SK-N-SH treated with all-trans-retinoic acid at 6 μM for 48 hours (cell line): Measurements from ENCODE around the gene CPT1B.

Experiments used
- ATAC-seq: fragments of 200-7000 bp; cut with Tn5 transposase; 3 replicates; pipeline ENCODE4 v1.9.1; 2020; ENCODE audit warnings: mild to moderate bottlenecking, moderate library complexity
- ARNTL ChIP-seq: fragments of 450-650 bp; formaldehyde crosslinking; IDR thresholded peaks from 2 replicates; pipeline ENCODE4 v1.5.0; 2020; ENCODE audit warnings: low read depth, mild to moderate bottlenecking, moderate library complexity, borderline replicate concordance
- BACH2 ChIP-seq: fragments of 250-450 bp; sonication (Bioruptor Pico); IDR thresholded peaks from 2 replicates; pipeline ENCODE4 v1.9.0; 2021; ENCODE audit warnings: mild to moderate bottlenecking, borderline replicate concordance
- CSDC2 ChIP-seq: fragments of 250-450 bp; sonication (Bioruptor Pico); IDR thresholded peaks from 2 replicates; pipeline ENCODE4 v1.5.0; 2020; ENCODE audit warnings: mild to moderate bottlenecking, moderate library complexity
- ESRRG ChIP-seq: fragments of 250-450 bp; sonication (Bioruptor Pico); IDR thresholded peaks from 2 replicates; pipeline ENCODE4 v1.6.1; 2021; ENCODE audit warnings: mild to moderate bottlenecking
- GLIS3 ChIP-seq: fragments of 250-450 bp; sonication (Bioruptor Pico); IDR thresholded peaks from 2 replicates; pipeline ENCODE4 v1.5.0; 2020; ENCODE audit warnings: mild to moderate bottlenecking, moderate library complexity
- ISL1 ChIP-seq: fragments of 250-450 bp; sonication (Bioruptor Pico); IDR thresholded peaks from 2 replicates; pipeline ENCODE4 v2.1.2; 2022; ENCODE audit warnings: mild to moderate bottlenecking, moderate library complexity
- OSR1 ChIP-seq: fragments of 250-450 bp; sonication (Bioruptor Pico); IDR thresholded peaks from 2 replicates; pipeline ENCODE4 v1.8.0; 2022; ENCODE audit warnings: moderate library complexity, mild to moderate bottlenecking, inconsistent platforms
- PPARA ChIP-seq: fragments of 250-450 bp; sonication (Bioruptor Pico); IDR thresholded peaks from 2 replicates; pipeline ENCODE4 v1.5.0; 2020; ENCODE audit warnings: mild to moderate bottlenecking, borderline replicate concordance
- RARB ChIP-seq: fragments of 250-450 bp; sonication (Bioruptor Pico); IDR thresholded peaks from 2 replicates; pipeline ENCODE4 v1.8.0; 2021; ENCODE audit warnings: mild to moderate bottlenecking, moderate library complexity
- TCF4 ChIP-seq: fragments of 250-450 bp; sonication (Bioruptor Pico); IDR thresholded peaks from 2 replicates; pipeline ENCODE4 v1.8.0; 2021; ENCODE audit warnings: mild to moderate bottlenecking, moderate library complexity, borderline replicate concordance
- TOX ChIP-seq: fragments of 250-450 bp; sonication (Bioruptor Pico); IDR thresholded peaks from 2 replicates; pipeline ENCODE4 v1.8.0; 2021; ENCODE audit warnings: mild to moderate bottlenecking, moderate library complexity, borderline replicate concordance
- ZC3H10 ChIP-seq: fragments of 250-450 bp; sonication (Bioruptor Pico); IDR thresholded peaks from 2 replicates; pipeline ENCODE4 v1.5.1; 2021; ENCODE audit warnings: mild to moderate bottlenecking, moderate library complexity
- ZFP3 ChIP-seq: fragments of 250-450 bp; sonication (Bioruptor Pico); IDR thresholded peaks from 2 replicates; pipeline ENCODE4 v1.5.0; 2020; ENCODE audit warnings: mild to moderate bottlenecking, moderate library complexity
- ZFP30 ChIP-seq: fragments of 450-650 bp; formaldehyde crosslinking; IDR thresholded peaks from 2 replicates; pipeline ENCODE4 v1.5.0; 2022; ENCODE audit warnings: mild to moderate bottlenecking, moderate library complexity
- ZNF565 ChIP-seq: fragments of 450-650 bp; formaldehyde crosslinking; conservative IDR thresholded peaks from 2 replicates; pipeline ENCODE4 v1.5.0; 2020; ENCODE audit warnings: low read depth, mild to moderate bottlenecking, moderate library complexity
- ZNF70 ChIP-seq: fragments of 450-650 bp; formaldehyde crosslinking; IDR thresholded peaks from 2 replicates; pipeline ENCODE4 v1.5.0; 2020; ENCODE audit warnings: mild to moderate bottlenecking, moderate library complexity
- TF ChIP-seq, protein P1 (sequence below): fragments of 250-450 bp; sonication (Bioruptor Pico); IDR thresholded peaks from 2 replicates; pipeline ENCODE4 v1.5.1; 2021; ENCODE audit warnings: mild to moderate bottlenecking, moderate library complexity
- TF ChIP-seq, protein P2 (sequence below): fragments of 250-450 bp; sonication (Bioruptor Pico); IDR thresholded peaks from 2 replicates; pipeline ENCODE4 v1.8.0; 2020; ENCODE audit warnings: mild to moderate bottlenecking, moderate library complexity, borderline replicate concordance
- TF ChIP-seq, protein P3 (sequence below): fragments of 250-450 bp; sonication (Bioruptor Pico); IDR thresholded peaks from 2 replicates; pipeline ENCODE4 v1.5.0; 2020; ENCODE audit warnings: mild to moderate bottlenecking, moderate library complexity
- TF ChIP-seq, protein P4 (sequence below): fragments of 250-450 bp; sonication (Bioruptor Pico); IDR thresholded peaks from 2 replicates; pipeline ENCODE4 v1.8.0; 2021; ENCODE audit warnings: low read depth, mild to moderate bottlenecking, moderate library complexity, borderline replicate concordance
- TF ChIP-seq, protein P5 (sequence below): fragments of 250-450 bp; sonication (Bioruptor Pico); IDR thresholded peaks from 2 replicates; pipeline ENCODE4 v1.5.1; 2020; ENCODE audit warnings: low read depth, mild to moderate bottlenecking, moderate library complexity

Gene CPT1B

DNA sequence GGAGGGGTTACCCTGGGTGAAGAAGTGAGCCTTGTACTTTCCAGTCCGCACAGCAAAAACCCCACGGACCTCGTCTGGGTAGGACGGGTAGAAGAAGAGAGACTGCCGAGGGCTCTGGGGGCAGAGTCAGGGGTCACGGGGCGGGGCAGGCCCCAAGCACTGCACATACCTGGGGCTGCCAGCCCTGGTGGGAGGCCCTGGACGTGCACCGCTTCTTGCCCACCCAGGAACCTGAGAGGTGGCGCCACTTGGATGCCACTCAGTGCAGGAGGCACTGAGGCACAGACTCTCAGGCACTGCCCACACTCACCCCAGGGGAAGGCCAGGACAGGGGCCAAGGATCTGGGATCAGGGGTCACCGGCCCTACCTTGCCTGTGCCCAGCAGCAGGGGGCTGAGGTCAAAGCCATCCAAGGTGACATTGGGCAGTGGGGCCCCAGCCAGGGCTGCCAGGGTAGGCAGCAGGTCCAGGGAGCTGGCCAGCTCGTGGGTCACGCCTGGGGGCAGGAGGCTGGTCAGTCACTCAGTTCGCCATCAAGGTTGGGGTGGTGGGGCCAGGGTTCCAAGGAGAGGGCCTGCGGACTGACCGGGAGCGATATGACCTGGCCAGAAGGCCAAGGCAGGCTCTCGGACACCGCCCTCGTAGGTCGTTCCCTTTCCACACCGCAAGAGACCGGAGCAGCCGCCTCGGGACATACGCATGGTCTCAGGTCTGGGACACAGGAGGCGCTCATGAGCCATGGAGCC, 47.5 kb upstream of the CPT1B start:
- no peak for ATAC-seq
- TF ChIP-seq, protein P1, sequence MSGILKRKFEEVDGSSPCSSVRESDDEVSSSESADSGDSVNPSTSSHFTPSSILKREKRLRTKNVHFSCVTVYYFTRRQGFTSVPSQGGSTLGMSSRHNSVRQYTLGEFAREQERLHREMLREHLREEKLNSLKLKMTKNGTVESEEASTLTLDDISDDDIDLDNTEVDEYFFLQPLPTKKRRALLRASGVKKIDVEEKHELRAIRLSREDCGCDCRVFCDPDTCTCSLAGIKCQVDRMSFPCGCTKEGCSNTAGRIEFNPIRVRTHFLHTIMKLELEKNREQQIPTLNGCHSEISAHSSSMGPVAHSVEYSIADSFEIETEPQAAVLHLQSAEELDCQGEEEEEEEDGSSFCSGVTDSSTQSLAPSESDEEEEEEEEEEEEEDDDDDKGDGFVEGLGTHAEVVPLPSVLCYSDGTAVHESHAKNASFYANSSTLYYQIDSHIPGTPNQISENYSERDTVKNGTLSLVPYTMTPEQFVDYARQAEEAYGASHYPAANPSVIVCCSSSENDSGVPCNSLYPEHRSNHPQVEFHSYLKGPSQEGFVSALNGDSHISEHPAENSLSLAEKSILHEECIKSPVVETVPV (CRISPR knock-in tag): no peak
- TF ChIP-seq RARB (CRISPR knock-in tag): no peak
- TF ChIP-seq OSR1 (CRISPR knock-in tag): no peak
- no peak for TF ChIP-seq PPARA
- TF ChIP-seq, protein P2, sequence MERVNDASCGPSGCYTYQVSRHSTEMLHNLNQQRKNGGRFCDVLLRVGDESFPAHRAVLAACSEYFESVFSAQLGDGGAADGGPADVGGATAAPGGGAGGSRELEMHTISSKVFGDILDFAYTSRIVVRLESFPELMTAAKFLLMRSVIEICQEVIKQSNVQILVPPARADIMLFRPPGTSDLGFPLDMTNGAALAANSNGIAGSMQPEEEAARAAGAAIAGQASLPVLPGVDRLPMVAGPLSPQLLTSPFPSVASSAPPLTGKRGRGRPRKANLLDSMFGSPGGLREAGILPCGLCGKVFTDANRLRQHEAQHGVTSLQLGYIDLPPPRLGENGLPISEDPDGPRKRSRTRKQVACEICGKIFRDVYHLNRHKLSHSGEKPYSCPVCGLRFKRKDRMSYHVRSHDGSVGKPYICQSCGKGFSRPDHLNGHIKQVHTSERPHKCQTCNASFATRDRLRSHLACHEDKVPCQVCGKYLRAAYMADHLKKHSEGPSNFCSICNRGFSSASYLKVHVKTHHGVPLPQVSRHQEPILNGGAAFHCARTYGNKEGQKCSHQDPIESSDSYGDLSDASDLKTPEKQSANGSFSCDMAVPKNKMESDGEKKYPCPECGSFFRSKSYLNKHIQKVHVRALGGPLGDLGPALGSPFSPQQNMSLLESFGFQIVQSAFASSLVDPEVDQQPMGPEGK: no peak
- TF ChIP-seq, protein P3, sequence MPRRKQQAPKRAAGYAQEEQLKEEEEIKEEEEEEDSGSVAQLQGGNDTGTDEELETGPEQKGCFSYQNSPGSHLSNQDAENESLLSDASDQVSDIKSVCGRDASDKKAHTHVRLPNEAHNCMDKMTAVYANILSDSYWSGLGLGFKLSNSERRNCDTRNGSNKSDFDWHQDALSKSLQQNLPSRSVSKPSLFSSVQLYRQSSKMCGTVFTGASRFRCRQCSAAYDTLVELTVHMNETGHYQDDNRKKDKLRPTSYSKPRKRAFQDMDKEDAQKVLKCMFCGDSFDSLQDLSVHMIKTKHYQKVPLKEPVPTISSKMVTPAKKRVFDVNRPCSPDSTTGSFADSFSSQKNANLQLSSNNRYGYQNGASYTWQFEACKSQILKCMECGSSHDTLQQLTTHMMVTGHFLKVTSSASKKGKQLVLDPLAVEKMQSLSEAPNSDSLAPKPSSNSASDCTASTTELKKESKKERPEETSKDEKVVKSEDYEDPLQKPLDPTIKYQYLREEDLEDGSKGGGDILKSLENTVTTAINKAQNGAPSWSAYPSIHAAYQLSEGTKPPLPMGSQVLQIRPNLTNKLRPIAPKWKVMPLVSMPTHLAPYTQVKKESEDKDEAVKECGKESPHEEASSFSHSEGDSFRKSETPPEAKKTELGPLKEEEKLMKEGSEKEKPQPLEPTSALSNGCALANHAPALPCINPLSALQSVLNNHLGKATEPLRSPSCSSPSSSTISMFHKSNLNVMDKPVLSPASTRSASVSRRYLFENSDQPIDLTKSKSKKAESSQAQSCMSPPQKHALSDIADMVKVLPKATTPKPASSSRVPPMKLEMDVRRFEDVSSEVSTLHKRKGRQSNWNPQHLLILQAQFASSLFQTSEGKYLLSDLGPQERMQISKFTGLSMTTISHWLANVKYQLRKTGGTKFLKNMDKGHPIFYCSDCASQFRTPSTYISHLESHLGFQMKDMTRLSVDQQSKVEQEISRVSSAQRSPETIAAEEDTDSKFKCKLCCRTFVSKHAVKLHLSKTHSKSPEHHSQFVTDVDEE (CRISPR knock-in tag): no peak
- TF ChIP-seq TCF4 (CRISPR knock-in tag): no peak
- TF ChIP-seq, protein P4, sequence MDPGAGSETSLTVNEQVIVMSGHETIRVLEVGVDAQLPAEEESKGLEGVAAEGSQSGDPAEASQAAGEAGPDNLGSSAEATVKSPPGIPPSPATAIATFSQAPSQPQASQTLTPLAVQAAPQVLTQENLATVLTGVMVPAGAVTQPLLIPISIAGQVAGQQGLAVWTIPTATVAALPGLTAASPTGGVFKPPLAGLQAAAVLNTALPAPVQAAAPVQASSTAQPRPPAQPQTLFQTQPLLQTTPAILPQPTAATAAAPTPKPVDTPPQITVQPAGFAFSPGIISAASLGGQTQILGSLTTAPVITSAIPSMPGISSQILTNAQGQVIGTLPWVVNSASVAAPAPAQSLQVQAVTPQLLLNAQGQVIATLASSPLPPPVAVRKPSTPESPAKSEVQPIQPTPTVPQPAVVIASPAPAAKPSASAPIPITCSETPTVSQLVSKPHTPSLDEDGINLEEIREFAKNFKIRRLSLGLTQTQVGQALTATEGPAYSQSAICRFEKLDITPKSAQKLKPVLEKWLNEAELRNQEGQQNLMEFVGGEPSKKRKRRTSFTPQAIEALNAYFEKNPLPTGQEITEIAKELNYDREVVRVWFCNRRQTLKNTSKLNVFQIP (CRISPR knock-in tag): no peak
- no peak for TF ChIP-seq CSDC2
- no peak for TF ChIP-seq ZFP3 (CRISPR knock-in tag)
- TF ChIP-seq ARNTL (CRISPR knock-in tag): no peak
- TF ChIP-seq ISL1 (CRISPR knock-in tag): no peak
- no peak for TF ChIP-seq BACH2 (CRISPR knock-in tag)
- no peak for TF ChIP-seq ZFP30
- no peak for TF ChIP-seq ZNF565 (CRISPR knock-in tag)
- TF ChIP-seq TOX: no peak

DNA sequence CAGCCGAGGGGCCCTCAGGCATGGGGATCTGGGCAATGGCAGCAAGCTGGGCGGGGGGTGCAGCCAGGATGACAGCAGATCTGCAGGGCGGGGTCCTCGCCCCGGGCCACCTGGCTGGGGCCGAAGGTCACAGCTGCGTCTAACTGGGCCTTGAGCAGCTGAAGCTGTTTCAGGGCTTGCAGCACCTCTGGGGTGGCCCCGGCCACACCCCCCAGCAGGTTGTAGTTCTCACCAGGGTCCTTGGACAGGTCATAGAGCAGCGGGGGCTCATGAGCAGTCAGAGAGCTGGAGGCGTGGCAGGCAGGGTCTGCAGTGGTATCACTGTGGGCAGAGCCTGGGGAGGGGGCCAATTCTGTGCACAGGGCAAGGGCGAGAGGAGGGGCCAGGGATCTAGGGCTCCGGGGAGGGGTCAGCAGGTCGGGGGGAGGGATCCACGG, 46.9 kb upstream of the CPT1B start:
- TF ChIP-seq, protein P5, sequence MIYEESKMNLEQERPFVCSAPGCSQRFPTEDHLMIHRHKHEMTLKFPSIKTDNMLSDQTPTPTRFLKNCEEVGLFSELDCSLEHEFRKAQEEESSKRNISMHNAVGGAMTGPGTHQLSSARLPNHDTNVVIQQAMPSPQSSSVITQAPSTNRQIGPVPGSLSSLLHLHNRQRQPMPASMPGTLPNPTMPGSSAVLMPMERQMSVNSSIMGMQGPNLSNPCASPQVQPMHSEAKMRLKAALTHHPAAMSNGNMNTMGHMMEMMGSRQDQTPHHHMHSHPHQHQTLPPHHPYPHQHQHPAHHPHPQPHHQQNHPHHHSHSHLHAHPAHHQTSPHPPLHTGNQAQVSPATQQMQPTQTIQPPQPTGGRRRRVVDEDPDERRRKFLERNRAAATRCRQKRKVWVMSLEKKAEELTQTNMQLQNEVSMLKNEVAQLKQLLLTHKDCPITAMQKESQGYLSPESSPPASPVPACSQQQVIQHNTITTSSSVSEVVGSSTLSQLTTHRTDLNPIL (CRISPR knock-in tag): no peak
- TF ChIP-seq, protein P3 (CRISPR knock-in tag): no peak
- TF ChIP-seq ARNTL (CRISPR knock-in tag) (no peak), RARB (CRISPR knock-in tag) (no peak), ZFP3 (CRISPR knock-in tag) (no peak), ZFP30 (no peak), ZNF565 (CRISPR knock-in tag) (no peak), GLIS3 (CRISPR knock-in tag) (no peak), ZC3H10 (CRISPR knock-in tag) (no peak), TOX (no peak), PPARA (no peak), BACH2 (CRISPR knock-in tag) (no peak), ESRRG (no peak), ZNF70 (CRISPR knock-in tag) (no peak), OSR1 (CRISPR knock-in tag) (no peak)
- TF ChIP-seq, protein P2: no peak
- TF ChIP-seq, protein P1 (CRISPR knock-in tag): no peak
- ATAC-seq: no peak
